ENCODE measurements around the gene DCTD.

The DCTD gene

GRCh38 chr4:182872886-182873285 is 44.3 kb downstream of the DCTD start:
- no peak for DNase-seq (ENCODE audit: low spot score)

- no peak for DNase-seq (ENCODE audit: low spot score)
These were observed 45.6 kb downstream of the DCTD start for GRCh38 chr4:182871616-182872015.

DNA sequence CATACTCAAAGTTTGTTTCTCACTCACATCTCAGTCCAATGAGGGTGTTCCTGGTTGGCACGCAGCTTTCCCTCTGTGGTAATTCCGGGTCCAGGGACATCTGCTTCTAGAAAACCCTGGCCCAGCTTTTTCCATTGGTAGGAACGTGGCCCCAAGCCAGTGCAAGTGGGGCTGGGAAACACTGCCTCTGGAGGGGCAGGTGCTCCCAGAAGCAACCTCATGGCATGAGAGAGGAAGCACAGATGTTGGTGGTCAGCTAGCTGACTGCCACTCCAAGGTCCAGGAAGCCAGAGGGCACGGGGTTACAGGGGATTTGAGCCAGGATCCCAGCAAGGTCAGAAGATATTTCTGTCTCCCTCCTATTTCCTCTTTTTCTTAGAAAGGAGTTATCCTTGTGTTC is 47.5 kb downstream of the DCTD start:
- no peak for DNase-seq (ENCODE audit: low spot score)

DNA sequence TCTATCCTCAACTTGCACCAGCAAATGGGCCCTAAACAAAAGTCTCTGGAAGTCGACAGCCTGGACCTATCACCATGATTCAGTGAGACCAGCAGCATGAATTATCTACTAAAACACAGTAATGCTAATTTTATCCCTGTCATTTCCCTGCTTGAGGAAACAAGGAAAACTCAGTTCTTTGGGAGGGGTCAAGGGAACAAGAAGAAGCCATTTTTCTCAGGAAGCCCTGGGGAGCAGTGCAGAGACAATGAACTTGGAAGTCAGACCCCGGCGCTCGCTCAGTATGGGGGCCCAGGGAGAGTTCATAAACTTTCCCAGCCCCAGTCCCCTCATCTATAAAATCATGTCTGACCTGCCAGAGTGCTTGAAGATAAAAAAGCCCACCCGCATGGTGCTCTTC is 50.4 kb downstream of the DCTD start:
- DNase-seq (ENCODE audit: low spot score): no peak

DNA sequence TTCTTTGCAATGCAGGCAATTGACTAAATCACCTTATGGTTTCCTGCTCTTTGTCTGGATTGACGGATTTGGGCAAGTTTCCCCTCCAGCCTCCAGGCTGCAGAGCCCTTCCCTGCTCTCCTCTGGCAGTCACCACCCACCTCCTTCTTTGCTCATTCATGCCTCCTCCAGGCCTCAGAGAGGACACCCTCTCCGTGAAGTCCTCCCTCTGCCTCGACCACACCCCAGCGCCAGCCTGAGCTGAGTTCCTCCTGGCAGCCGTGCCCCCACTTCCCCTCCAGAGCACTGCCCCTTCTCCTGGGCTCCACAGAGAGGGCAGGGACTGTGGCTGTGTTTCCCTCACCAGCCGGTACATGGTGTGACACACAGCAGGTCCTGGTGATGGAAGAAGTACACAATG is 53.7 kb downstream of the DCTD start:
- DNase-seq (ENCODE audit: low spot score): no peak

DNA sequence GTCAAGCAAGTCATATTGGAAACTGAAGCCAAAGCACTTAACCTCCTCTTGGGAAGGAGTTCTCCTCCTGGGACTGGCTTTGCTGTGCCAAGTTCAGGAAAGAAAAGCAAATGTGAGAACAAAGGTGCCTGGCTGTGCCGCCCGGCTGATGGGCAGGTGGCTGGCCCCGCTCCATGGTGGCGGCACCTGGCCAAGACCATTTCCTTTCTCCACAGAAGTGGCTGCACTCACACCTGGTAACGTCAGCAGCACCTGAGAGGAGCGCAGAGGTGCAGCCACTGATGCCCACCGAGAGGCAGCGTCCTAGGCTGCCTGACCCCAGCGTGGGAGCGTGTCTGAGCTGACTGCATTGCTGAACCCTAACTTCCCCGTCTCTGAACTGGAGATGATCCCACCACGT is 54.3 kb downstream of the DCTD start:
- DNase-seq (ENCODE audit: low spot score): no peak

GRCh38 chr4:182862141-182862875 is 54.9 kb downstream of the DCTD start:
- no peak for DNase-seq (ENCODE audit: low spot score)

DNA sequence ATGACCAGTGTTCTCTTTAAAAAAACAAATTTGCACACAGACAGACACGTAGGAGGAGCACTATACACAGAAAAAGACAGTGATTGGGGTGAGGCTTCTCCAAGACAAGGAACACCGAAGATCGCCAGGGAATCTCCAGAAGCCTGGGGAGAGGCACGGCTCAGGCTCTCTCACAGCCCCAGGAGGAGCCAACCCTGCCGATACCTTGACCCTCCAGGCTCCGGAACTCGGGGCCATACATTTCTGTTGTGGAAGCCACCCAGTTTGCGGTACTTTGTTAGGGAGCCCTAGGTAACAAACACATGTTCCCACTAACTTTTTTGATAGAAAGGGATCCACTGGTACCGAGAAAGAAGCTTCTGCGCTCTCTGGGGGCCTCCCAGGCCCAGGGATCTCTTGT is 55.8 kb downstream of the DCTD start:
- no peak for DNase-seq (ENCODE audit: low spot score)

GRCh38 chr4:182859730-182860129 is 57.5 kb downstream of the DCTD start:
- DNase-seq (ENCODE audit: low spot score): no peak

GRCh38 chr4:182858711-182859110 is 58.5 kb downstream of the DCTD start:
- DNase-seq (ENCODE audit: low spot score): no peak

DNA sequence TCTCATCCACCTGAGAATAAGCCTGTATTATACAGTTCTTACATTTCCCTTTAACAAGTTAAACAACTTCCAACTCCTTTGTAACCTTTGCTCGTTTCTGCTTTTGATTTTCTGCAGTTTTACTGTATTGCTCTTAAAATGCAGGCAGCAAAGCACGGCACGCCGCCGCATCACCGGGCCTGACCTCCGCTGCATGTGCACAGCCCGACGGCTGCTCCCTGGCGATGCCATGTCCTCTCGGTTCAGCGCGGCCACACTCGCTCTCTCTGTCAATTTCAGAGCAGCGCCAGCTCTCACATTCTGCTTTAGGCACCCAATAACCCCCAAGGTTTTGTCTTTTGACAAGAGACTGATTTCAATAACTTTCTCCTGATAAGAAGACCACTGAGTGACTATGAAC is 60.3 kb downstream of the DCTD start:
- DNase-seq (ENCODE audit: low spot score): no peak

GRCh38 chr4:182855877-182856276 is 61.3 kb downstream of the DCTD start:
- no peak for DNase-seq (ENCODE audit: low spot score)

DNA sequence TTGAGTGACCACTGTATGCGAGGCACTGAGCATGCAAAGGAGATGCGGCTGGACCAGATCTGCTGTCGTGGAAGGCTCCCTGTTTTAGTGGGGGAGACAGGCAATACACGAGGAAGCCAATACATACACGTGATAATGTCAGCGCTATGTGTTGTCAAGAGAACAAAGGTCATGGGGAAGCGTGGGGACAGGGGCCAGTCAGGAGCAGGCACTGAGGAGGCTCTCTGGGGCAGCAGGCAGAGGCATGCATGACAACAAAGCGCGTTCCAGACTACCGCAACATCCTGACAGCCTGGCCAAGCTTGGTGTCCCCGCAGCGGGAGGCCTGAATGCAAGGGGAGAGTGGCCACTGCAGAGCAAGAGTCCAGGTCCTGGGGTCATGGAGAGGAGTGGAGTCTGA is 61.9 kb downstream of the DCTD start:
- DNase-seq (ENCODE audit: low spot score): no peak

- no peak for DNase-seq (ENCODE audit: low spot score)
These were observed 62.7 kb downstream of the DCTD start for GRCh38 chr4:182854466-182854865.

DNA sequence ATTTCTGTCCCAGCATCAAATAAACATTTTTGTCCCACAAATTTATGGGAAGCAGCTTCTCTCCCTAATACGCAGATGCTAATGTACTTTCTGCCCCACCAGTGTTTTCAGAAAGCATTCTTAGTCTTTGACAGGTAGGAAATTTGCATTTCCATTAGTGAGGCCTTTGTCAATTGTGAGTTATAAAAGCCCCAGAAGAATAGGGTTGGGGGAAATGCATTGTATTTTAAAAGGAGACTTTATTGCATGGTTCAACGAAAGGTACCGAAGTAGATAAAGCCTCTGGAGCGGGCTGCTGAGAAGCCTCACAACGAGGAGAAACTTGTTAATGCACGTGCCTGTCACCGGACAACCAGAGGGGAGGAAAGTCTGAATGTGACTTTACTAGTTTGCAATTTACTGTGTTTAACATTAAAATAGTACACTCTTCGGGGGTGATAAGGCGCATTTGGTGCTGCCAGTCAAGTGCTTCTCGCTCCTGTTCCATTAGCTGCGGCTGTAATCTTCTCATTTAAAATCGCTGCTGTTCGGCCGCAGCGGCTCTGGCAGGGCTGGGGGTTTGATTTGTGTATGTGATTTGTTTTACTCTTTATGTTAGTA is 63.4 kb downstream of the DCTD start:
- no peak for DNase-seq (ENCODE audit: low spot score)

- no peak for DNase-seq (ENCODE audit: low spot score)
These were observed 68.5 kb downstream of the DCTD start for GRCh38 chr4:182848685-182849084.

GRCh38 chr4:182847576-182848450 is 69.4 kb downstream of the DCTD start:
- no peak for DNase-seq (ENCODE audit: low spot score)

GRCh38 chr4:182846036-182846435 is 71.2 kb downstream of the DCTD start:
- DNase-seq (ENCODE audit: low spot score): no peak

DNA sequence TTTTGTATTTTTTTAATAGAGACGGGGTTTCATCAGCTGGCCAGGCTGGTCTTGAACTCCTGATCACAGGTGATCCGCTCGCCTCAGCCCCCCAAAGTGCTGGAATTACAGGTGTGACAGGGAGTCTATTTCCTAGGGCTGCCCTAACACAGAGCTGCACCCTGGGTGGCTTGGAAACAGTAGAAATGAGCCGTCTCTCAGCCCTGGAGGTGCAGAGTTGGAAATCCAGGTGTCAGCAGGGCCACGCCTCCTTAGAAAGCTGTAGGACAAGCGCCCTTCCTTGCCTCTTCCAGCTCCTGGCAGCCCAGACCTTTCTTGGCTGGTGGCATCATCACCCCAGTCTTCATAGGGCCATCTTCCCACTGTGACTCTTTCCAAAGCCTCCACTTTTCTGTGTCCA is 71.6 kb downstream of the DCTD start:
- DNase-seq (ENCODE audit: low spot score): no peak

DNA sequence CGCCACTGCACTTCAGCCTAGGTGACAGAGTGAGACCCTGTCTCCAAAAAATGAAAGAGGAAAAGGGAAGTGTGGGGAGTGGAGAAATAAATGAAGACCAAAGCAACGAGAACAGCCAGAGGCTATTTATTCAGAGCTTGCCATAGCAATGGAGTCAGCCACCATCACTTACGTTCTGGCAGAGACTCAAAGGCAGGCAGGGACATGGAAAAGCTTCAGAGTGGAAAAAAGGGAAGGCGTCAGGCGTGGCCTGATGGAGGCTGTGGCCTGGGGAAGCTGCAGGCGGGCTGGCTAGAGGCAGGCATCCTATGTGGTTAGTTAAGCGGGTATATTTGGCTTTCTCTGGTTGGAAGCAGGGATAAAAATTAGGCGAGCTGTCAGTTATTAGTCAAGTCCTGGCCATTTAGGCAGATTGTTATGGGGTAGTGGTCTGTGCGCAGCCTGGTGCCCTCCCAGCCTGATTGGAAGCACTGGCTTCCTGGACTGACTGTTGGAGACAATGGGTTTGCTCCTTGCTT is 73.3 kb downstream of the DCTD start:
- no peak for DNase-seq (ENCODE audit: low spot score)

DNA sequence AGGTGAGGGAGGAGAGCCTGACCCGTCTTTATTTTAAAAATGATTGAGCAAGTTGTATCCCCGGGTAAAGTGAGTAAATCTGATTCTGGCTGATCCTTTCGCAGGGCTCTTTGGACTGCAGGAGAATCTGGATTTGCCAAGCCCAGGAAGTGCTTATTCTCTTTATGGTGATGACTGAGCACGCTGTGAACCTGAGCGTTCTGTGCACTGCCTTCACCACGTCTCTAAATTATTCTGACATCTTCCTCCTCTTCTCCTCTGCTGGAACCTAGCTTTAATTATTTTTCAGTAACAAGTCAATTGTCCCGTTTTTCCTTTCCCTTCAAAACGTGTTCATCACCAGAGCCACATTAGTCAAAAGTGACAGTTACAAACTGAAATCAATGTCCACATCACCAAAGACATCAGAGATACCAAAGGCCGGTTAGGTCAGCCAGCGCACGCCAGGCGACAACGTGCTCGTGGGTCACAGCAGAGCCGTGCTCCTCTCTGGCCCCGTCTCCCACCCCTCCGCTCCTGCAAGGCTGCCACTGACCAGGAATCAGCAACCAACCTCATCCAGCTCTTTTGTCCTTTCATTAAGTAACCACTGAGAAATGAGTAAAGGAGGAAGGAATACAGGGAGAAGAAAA is 74.3 kb downstream of the DCTD start:
- DNase-seq (ENCODE audit: low spot score): no peak

DNA sequence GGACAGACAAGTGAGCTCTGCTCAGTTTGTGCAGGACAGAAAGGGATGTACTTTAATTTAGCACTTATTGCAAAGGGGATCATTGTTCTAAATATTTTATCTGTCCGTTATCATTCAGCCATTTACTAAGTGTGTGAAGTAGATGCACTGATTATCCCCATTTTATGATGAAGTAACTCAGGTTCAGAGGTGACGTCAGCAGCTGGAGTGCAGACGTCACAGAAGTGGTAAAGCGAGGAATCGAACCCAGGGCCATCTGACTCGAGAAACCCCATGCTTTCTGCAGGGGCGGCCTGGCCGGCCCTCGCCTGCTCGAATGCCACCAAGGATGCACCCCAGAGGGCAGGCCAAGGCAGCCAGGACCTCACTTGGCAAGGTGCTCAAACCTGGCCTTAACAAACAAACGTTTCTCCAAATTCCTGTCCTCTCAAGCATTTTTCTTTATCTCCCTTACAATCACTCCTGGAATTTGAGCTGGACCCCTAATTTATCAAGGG is 75.0 kb downstream of the DCTD start:
- no peak for DNase-seq (ENCODE audit: low spot score)

Measured in AG20443 (cell line).